Brain pericyte (primary cell): ENCODE measurements around the gene MAPT.
"Not testable (repeated sequence)": the region's sequence is repeated elsewhere in the genome, so short reads cannot be mapped to it uniquely, and the experiment has no call there.

Experiments used
- DNase-seq: peaks from one replicate; pipeline ENCODE4 v3.0.0-alpha.2; 2012; ENCODE audit warnings: low read depth, low spot score

MAPT gene

GRCh38 chr17:45900723-45901415 is 6.5 kb downstream of the MAPT start:
- DNase-seq: no peak

- no peak for DNase-seq
These were observed 8.6 kb downstream of the MAPT start for GRCh38 chr17:45902892-45903346.

- DNase-seq: no peak
These were observed 10.5 kb downstream of the MAPT start for GRCh38 chr17:45904866-45905265.

DNA sequence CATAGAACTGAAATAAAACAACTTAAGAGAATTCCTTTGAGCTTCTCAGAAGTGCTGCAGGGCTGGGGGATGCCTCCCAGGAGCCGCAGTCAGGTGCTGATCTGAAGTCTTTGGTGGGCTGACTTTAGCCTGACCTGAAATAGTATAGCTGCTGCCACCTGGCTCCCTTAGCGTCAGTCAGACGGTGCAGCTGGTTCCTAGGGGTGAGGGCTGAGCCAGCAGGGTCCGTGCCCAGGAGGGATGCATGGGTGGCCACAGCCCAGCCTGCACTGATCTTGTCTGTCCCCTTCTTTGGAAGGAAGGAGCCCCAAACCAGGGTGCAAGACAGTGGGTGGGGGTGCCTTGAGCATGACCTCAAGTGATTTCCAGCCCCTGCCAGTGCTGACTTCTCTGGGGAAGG is 11.5 kb downstream of the MAPT start:
- DNase-seq: no peak

DNA sequence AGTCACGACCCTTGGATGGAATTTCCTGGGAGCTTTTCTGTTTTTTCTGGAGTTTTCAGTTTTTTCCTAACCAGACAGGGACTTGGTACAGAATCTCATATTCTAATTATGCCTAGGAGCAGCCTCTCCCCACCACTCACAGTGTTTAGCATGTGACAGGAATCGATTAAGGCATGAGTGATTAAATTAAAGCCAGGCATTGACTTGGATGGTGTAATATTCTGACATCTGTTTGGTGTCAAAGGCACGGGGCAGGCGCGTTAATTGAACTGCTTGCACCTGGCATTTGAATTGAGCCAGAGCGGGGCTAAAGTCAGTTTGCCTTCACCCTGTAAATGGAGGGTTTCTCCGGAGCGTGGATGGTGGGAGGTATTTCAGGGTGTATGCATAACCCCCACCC is 11.9 kb downstream of the MAPT start:
- DNase-seq: no peak

DNA sequence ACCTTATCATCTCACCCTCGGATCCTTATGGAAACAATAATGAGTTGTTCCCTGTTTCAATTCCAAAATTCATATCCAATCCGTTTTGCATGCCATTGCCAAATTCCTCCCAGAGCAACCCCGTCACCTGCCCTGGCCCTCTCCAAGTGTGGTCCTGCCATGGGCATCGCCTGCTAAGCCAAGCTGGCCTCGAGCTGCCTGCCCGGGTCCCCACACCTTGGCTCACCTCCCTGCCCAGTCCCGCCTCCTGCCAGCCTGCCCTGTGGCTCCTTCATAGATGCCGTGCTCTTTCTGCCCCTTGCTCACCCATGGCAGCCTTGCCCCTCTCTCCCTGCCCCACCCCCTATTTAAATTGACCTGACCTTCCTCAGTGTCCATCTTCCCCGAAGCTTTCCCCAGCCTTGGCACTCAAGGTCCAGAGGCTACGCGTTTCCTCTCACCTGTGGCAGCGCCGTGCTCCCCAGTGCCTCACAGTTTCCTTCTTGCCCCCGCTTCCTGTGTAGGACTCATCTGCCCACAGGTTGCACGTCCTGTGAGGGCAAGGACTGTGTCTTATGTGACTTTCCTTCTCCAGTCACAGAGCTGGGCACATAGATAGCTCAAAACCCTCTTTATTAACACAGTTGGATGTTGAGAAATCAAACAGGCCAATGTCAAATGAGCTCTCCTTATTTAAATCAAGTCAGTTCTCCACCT is 12.7 kb downstream of the MAPT start:
- no peak for DNase-seq

DNA sequence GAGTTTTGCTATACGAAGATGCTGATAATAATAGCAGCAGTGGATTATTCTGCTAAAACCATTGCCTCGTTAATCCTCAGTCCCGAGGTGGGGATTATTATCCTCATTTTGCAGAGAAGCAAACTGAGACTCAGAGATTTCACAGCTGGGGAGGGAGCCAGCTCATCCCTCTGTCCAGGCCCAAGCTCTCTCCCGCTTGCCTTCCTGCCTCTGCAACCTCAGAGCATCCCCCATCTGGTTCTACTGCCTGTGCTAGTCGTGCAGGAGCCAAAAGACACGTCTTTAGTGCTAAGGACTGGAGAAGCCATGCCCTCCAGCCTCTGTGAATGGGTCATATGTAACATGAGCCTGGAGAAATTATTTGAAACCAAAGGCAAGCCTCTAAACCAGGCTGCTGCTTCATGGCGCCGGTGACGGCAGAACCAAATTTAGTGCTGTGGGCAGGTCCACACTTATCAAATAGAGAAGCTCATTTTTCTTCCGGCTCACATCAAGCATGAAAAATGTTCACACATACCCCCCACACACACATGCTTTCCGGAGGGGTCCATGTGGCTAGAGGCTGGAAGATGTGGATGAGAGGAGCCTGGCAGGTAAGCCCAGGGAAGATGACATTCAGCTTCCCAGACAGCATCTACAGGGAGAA is 13.5 kb downstream of the MAPT start:
- no peak for DNase-seq

- DNase-seq: no peak
These were observed 14.1 kb downstream of the MAPT start for GRCh38 chr17:45908460-45908859.

GRCh38 chr17:45908935-45909334 is 14.6 kb downstream of the MAPT start:
- no peak for DNase-seq

DNA sequence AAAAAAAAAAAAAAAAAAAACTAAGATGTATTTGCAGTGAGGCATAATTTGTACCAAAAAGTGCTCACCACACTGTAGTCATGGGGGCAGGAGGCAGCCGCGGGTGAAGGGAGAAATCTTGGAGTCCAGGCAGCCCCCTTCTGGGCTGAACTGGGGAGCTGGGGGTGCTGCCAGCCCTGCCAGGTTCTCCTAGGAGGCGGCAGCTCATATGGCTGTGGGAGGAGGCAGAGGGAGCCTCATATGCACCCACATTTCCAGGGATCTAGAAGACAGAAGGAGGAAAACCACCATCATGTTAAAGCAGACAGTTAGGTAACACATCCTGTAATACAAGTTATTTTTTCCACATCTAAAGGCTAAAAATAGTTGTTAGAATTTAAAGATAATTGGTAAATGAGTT is 16.3 kb downstream of the MAPT start:
- DNase-seq: no peak

DNA sequence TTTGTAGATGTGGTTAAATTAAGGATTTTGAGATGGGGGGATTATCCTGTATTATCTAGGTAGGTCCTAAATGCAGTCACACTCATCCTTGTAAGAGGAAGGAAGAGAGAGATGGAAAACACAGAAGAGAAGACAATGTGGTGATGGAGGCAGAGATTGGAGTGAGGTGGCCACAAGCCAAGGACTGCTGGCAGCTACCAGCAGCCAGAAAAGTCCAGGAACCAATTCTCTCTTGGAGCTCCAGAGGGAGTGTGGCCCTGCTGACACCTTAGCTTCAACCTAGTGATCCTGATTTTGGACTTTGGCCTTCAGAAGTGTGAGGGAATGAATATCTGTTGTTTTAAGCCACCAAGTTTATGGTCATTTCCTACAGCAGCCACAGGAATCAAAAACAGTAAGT is 18.0 kb downstream of the MAPT start:
- DNase-seq: no peak

DNA sequence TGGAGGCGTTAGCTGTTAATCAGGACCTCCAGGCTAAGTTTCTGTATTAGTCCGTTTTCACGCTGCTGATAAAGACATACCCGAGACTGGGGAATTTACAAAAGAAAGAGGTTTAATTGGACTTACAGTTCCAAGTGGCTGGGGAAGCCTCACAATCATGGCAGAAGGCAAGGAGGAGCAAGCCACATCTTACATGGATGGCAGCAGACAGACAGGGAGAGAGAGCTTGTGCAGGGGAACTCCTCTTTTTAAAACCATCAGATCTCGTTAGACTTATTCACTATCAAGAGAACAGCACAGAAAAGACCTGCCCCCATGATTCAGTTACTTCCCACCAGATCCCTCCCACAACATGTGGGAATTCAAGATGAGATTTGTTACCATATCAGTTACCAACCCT is 18.7 kb downstream of the MAPT start:
- DNase-seq: not testable (repeated sequence)

GRCh38 chr17:45914047-45914717 is 19.8 kb downstream of the MAPT start:
- DNase-seq: no peak

GRCh38 chr17:45915263-45915662 is 20.9 kb downstream of the MAPT start:
- no peak for DNase-seq

DNA sequence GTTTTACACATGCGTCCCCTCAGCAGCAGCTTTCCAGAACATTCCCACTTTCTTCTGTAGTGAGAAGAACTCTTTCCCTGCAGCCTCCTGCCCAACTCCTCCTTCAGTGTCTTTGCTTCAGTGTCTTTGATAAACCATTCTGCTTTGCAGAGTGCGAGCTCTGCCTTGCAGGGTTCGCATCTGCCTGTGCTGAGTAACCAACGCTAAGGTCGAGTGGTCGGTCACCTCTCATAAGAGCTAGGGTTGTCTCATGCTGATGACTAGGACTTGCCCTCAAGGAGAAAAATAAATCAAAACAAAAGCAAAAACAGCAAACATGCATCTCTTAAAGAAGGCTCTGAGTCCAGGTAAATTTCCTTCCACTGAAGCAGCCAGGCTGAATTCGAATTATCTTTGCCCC is 22.7 kb downstream of the MAPT start:
- DNase-seq: no peak

GRCh38 chr17:45918241-45918745 is 23.9 kb downstream of the MAPT start:
- DNase-seq: no peak

DNA sequence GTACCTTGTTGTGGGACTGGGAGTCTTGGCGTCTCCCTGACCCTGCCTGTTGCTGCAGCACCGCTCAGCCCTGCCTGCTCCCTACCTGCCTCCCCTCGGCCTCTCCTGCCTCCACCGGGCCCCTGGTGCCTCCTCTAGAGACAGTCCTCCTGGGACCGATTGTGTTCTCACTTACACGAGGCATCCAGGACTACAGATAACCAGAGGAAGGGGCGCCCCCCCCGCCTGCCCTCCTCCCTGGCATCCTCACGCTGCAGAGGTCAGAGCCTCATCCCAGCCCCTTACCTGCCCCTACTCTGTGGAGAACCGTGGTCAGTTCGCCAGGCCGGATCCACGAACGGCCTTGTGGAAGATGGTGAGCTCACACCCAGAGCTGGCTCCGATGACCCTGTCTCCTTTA is 24.8 kb downstream of the MAPT start:
- DNase-seq: no peak

DNA sequence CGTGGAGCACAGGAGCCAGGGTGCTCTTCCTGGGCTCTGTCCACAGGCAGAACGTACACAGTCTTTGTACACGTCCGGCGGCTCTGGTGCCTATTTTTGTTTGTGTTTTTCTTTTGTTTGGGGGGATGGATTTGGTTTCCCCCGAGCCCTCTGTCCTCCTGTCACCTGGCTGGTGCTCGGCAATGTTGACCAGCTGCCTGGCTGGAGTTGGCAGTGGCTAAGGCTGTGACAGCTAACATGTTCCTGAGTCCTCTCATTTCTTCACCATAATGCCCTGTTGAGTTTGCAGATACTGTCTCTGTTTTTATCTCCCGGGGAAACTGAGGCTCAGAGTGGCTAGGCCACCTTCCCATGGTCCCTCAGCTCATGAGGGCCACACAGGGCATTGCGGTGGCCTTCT is 25.7 kb downstream of the MAPT start:
- no peak for DNase-seq

- no peak for DNase-seq
These were observed 29.3 kb downstream of the MAPT start for GRCh38 chr17:45923511-45924268.

GRCh38 chr17:45924332-45924820 is 30.0 kb downstream of the MAPT start:
- no peak for DNase-seq

GRCh38 chr17:45925311-45925710 is 31.0 kb downstream of the MAPT start:
- no peak for DNase-seq
